Fibroblast of lung (primary cell): ENCODE measurements around the gene CYB561A3.

Experiments used
- EZH2 ChIP-seq: IDR thresholded peaks from 2 replicates; pipeline ENCODE4 v1.5.1; 2012; ENCODE audit warnings: low read length, control low read depth, mild to moderate bottlenecking; ENCODE audit errors: missing control alignments
- TF ChIP-seq, protein P1 (sequence below), 2 donors: IDR thresholded peaks in 1 of 2; conservative IDR thresholded peaks in 1 of 2; 1 replicate in 1 of 2; 2 replicates in 1 of 2; pipeline ENCODE4 v1.5.1; 2011 to 2012; ENCODE audit warnings: low read length in 2 of 2, control low read depth in 1 of 2, inconsistent platforms in 1 of 2, low read depth in 1 of 2, mild to moderate bottlenecking in 1 of 2

DNA sequence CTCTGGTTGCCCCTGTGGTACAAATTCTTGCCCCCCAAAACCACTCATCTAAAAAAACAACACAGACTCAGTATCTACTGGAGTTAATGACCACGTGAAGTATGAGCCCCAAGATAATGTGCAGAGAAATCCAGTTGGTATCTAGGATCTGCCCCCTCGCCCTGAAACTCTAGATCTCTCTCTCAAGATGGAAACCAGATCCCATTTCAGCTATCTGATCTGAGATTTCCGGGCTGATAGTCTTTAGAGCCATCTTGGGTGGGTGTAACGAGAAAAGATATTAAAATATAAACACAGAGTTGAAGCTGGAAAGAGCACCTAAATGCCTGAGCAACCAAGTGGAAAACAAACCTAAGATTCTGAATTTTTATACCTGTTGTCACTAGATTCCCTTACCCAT, 52.5 kb downstream of the CYB561A3 start:
- TF ChIP-seq, protein P1, sequence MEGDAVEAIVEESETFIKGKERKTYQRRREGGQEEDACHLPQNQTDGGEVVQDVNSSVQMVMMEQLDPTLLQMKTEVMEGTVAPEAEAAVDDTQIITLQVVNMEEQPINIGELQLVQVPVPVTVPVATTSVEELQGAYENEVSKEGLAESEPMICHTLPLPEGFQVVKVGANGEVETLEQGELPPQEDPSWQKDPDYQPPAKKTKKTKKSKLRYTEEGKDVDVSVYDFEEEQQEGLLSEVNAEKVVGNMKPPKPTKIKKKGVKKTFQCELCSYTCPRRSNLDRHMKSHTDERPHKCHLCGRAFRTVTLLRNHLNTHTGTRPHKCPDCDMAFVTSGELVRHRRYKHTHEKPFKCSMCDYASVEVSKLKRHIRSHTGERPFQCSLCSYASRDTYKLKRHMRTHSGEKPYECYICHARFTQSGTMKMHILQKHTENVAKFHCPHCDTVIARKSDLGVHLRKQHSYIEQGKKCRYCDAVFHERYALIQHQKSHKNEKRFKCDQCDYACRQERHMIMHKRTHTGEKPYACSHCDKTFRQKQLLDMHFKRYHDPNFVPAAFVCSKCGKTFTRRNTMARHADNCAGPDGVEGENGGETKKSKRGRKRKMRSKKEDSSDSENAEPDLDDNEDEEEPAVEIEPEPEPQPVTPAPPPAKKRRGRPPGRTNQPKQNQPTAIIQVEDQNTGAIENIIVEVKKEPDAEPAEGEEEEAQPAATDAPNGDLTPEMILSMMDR (conservative IDR thresholded peaks at IDR 0.05 in 1 of 2, IDR thresholded peaks at IDR 0.05 in 1 of 2; ENCODE audit: low read depth in 1 of 2, low read length in 2 of 2): no peak
- TF ChIP-seq EZH2: no peak
